HEK293 (cell line): Measurements from ENCODE around the gene PRKG1.

Experiments used
- CTCF ChIA-PET: fragments of 350-600 bp; formaldehyde crosslinking; extraction: SDS; loops from one replicate; lab custom pipeline; 2021; ENCODE audit warnings: antibody characterized with exemption; lab: Yijun Ruan, JAX
- POLR2A ChIA-PET: fragments of 300-600 bp; formaldehyde crosslinking; extraction: SDS; loops from one replicate; lab custom pipeline; 2020; ENCODE audit warnings: antibody characterized with exemption, inconsistent platforms; lab: Yijun Ruan, JAX
- H3K27ac ChIP-seq: fragments of 200-500 bp; sonication (Bioruptor generic); 2 replicates; pipeline ENCODE4 v1.5.1; 2014; ENCODE audit warnings: low read depth, low read length, control low read depth, inconsistent platforms; ENCODE audit errors: extremely low read depth
- H3K36me3 ChIP-seq, 2 experiments: fragments of 200-500 bp in 1 of 2; sonication (Bioruptor generic) in 1 of 2; 1 replicate in 1 of 2; 2 replicates in 1 of 2; pipeline ENCODE4 v1.5.1; 2014 to 2017; ENCODE audit warnings: inconsistent platforms in 2 of 2, low read length in 2 of 2; ENCODE audit not compliant: control insufficient read depth in 2 of 2, insufficient read depth in 1 of 2
- H3K4me1 ChIP-seq: fragments of 200-500 bp; sonication (Bioruptor generic); 2 replicates; pipeline ENCODE4 v1.5.1; 2014; ENCODE audit warnings: mild to moderate bottlenecking, low read length, inconsistent platforms; ENCODE audit not compliant: control insufficient read depth, insufficient read depth
- H3K4me3 ChIP-seq: 2 replicates; pipeline ENCODE4 v1.5.1; 2011; ENCODE audit warnings: low read depth, mild to moderate bottlenecking, control low read depth, low read length, moderate library complexity
- H3K9me3 ChIP-seq: fragments of 200-500 bp; sonication (Bioruptor generic); 2 replicates; pipeline ENCODE4 v1.5.1; 2014; ENCODE audit warnings: low read depth, low read length, inconsistent platforms; ENCODE audit not compliant: control insufficient read depth, insufficient read depth
- GLIS2 ChIP-seq: fragments of 450-650 bp; formaldehyde crosslinking; IDR thresholded peaks from 2 replicates; pipeline ENCODE4 v1.5.1; 2016; ENCODE audit warnings: missing biosample characterization, missing genetic modification characterization
- HOXD13 ChIP-seq: sonication (generic); formaldehyde crosslinking; IDR thresholded peaks from 2 replicates; pipeline ENCODE4 v1.8.0; 2022; ENCODE audit warnings: missing genetic modification reagents, borderline replicate concordance
- OSR2 ChIP-seq: fragments of 450-650 bp; formaldehyde crosslinking; IDR thresholded peaks from 2 replicates; pipeline ENCODE4 v1.5.1; 2016; ENCODE audit warnings: missing biosample characterization, missing genetic modification characterization
- SCRT1 ChIP-seq: fragments of 450-650 bp; formaldehyde crosslinking; IDR thresholded peaks from 2 replicates; pipeline ENCODE4 v1.5.1; 2016; ENCODE audit warnings: missing biosample characterization, missing genetic modification characterization, borderline replicate concordance
- SCRT2 ChIP-seq: fragments of 450-650 bp; formaldehyde crosslinking; IDR thresholded peaks from 2 replicates; pipeline ENCODE4 v1.5.1; 2016; ENCODE audit warnings: missing biosample characterization, missing genetic modification characterization
- SETDB1 ChIP-seq: IDR thresholded peaks from one replicate; pipeline ENCODE4 v1.6.1; 2017; ENCODE audit warnings: mild to moderate bottlenecking, low read length, moderate library complexity, mixed read lengths; ENCODE audit not compliant: insufficient read length
- ZBTB1 ChIP-seq: fragments of 450-650 bp; formaldehyde crosslinking; IDR thresholded peaks from 2 replicates; pipeline ENCODE4 v1.5.1; 2016; ENCODE audit warnings: missing biosample characterization, missing genetic modification characterization
- ZFHX2 ChIP-seq: fragments of 450-650 bp; formaldehyde crosslinking; conservative IDR thresholded peaks from 2 replicates; pipeline ENCODE4 v1.5.1; 2016; ENCODE audit warnings: missing biosample characterization, missing genetic modification characterization
- ZNF24 ChIP-seq: fragments of 450-650 bp; formaldehyde crosslinking; IDR thresholded peaks from 2 replicates; pipeline ENCODE4 v1.5.1; 2016; ENCODE audit warnings: missing biosample characterization, missing genetic modification characterization
- ZNF350 ChIP-seq: fragments of 450-650 bp; formaldehyde crosslinking; IDR thresholded peaks from 2 replicates; pipeline ENCODE4 v1.5.0; 2017; ENCODE audit warnings: missing biosample characterization, mild to moderate bottlenecking, missing genetic modification characterization
- ZNF391 ChIP-seq: fragments of 450-650 bp; formaldehyde crosslinking; IDR thresholded peaks from 2 replicates; pipeline ENCODE4 v1.5.1; 2016; ENCODE audit warnings: low read depth, missing biosample characterization, missing genetic modification characterization, borderline replicate concordance
- ZNF416 ChIP-seq: fragments of 450-650 bp; formaldehyde crosslinking; IDR thresholded peaks from 2 replicates; pipeline ENCODE4 v1.5.1; 2016; ENCODE audit warnings: missing biosample characterization, missing genetic modification characterization
- ZNF514 ChIP-seq: fragments of 450-650 bp; formaldehyde crosslinking; IDR thresholded peaks from 2 replicates; pipeline ENCODE4 v1.5.1; 2016; ENCODE audit warnings: missing biosample characterization, missing genetic modification characterization
- ZNF521 ChIP-seq: fragments of 450-650 bp; formaldehyde crosslinking; IDR thresholded peaks from 2 replicates; pipeline ENCODE4 v1.5.1; 2017; ENCODE audit warnings: missing biosample characterization, mild to moderate bottlenecking, missing genetic modification characterization
- ZNF544 ChIP-seq: fragments of 450-650 bp; formaldehyde crosslinking; IDR thresholded peaks from 2 replicates; pipeline ENCODE4 v1.5.0; 2017; ENCODE audit warnings: missing biosample characterization, missing genetic modification characterization
- ZNF561 ChIP-seq: fragments of 450-650 bp; IDR thresholded peaks from 2 replicates; pipeline ENCODE4 v1.5.1; 2018; ENCODE audit warnings: missing biosample characterization, missing genetic modification characterization, borderline replicate concordance
- ZNF621 ChIP-seq: fragments of 450-650 bp; formaldehyde crosslinking; IDR thresholded peaks from 2 replicates; pipeline ENCODE4 v1.5.1; 2017; ENCODE audit warnings: missing biosample characterization, missing genetic modification characterization
- ZNF843 ChIP-seq: fragments of 450-650 bp; formaldehyde crosslinking; IDR thresholded peaks from 2 replicates; pipeline ENCODE4 v1.5.1; 2016; ENCODE audit warnings: missing biosample characterization, missing genetic modification characterization
- ZSCAN30 ChIP-seq: fragments of 450-650 bp; IDR thresholded peaks from 2 replicates; pipeline ENCODE4 v1.5.1; 2018; ENCODE audit warnings: missing biosample characterization, mild to moderate bottlenecking, missing genetic modification characterization, moderate library complexity
- TF ChIP-seq, protein P1 (sequence below): fragments of 450-650 bp; formaldehyde crosslinking; IDR thresholded peaks from 2 replicates; pipeline ENCODE4 v1.5.1; 2016; ENCODE audit warnings: missing biosample characterization, missing genetic modification characterization
- TF ChIP-seq, protein P2 (sequence below): sonication (generic); formaldehyde crosslinking; IDR thresholded peaks from 2 replicates; pipeline ENCODE4 v1.8.1; 2022; ENCODE audit warnings: mild to moderate bottlenecking, moderate library complexity, missing genetic modification reagents
- TF ChIP-seq, protein P3 (sequence below): fragments of 450-650 bp; formaldehyde crosslinking; IDR thresholded peaks from 2 replicates; pipeline ENCODE4 v1.5.1; 2016; ENCODE audit warnings: missing biosample characterization, missing genetic modification characterization
- TF ChIP-seq, protein P4 (sequence below): fragments of 450-650 bp; formaldehyde crosslinking; conservative IDR thresholded peaks from 2 replicates; pipeline ENCODE4 v1.5.1; 2016; ENCODE audit warnings: low read depth, missing biosample characterization, missing genetic modification characterization

PRKG1 gene

DNA sequence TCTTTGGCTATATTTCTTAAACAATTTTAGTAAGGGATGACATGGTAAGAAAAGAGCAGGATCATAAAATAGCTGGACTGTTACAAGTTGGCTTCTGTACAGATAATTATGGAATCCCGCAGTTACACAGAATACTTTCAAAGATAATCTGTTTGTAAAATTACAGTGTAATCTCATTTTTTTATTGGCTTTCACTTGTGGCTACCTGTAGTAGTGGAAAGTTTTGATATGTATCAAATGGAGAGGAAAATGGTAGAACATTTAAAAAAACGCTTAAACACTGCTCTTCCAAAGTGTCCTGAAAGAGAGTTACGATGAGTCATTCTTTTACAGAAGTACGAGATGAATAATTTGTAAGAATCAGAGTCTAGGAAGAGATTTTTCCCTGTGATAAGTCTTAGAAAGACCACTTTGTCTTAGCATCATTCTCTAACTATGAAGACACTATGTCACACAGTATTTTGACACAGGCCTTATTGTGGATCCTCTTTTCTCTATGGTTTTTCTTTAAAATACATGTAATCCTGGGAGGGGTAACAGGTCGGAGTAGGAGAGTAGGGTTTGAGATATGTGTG is 1024.8 kb downstream of the PRKG1 start (continued):
- TF ChIP-seq OSR2 (tag by site-specific recombination) (peak; percentile 71), ZNF391 (tag by site-specific recombination) (no peak), ZBTB1 (tag by site-specific recombination) (no peak), ZFHX2 (tag by site-specific recombination) (no peak), HOXD13 (CRISPR knock-in tag) (no peak), ZNF843 (tag by site-specific recombination) (no peak; the same call in 1 of the 2 replicates)
- TF ChIP-seq, protein P1, sequence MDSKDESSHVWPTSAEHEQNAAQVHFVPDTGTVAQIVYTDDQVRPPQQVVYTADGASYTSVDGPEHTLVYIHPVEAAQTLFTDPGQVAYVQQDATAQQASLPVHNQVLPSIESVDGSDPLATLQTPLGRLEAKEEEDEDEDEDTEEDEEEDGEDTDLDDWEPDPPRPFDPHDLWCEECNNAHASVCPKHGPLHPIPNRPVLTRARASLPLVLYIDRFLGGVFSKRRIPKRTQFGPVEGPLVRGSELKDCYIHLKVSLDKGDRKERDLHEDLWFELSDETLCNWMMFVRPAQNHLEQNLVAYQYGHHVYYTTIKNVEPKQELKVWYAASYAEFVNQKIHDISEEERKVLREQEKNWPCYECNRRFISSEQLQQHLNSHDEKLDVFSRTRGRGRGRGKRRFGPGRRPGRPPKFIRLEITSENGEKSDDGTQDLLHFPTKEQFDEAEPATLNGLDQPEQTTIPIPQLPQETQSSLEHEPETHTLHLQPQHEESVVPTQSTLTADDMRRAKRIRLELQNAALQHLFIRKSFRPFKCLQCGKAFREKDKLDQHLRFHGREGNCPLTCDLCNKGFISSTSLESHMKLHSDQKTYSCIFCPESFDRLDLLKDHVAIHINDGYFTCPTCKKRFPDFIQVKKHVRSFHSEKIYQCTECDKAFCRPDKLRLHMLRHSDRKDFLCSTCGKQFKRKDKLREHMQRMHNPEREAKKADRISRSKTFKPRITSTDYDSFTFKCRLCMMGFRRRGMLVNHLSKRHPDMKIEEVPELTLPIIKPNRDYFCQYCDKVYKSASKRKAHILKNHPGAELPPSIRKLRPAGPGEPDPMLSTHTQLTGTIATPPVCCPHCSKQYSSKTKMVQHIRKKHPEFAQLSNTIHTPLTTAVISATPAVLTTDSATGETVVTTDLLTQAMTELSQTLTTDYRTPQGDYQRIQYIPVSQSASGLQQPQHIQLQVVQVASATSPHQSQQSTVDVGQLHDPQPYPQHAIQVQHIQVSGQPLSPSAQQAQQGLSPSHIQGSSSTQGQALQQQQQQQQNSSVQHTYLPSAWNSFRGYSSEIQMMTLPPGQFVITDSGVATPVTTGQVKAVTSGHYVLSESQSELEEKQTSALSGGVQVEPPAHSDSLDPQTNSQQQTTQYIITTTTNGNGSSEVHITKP (tag by site-specific recombination), result no peak
- TF ChIP-seq, protein P2, sequence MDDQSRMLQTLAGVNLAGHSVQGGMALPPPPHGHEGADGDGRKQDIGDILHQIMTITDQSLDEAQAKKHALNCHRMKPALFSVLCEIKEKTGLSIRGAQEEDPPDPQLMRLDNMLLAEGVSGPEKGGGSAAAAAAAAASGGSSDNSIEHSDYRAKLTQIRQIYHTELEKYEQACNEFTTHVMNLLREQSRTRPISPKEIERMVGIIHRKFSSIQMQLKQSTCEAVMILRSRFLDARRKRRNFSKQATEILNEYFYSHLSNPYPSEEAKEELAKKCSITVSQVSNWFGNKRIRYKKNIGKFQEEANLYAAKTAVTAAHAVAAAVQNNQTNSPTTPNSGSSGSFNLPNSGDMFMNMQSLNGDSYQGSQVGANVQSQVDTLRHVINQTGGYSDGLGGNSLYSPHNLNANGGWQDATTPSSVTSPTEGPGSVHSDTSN (CRISPR knock-in tag), result no peak

DNA sequence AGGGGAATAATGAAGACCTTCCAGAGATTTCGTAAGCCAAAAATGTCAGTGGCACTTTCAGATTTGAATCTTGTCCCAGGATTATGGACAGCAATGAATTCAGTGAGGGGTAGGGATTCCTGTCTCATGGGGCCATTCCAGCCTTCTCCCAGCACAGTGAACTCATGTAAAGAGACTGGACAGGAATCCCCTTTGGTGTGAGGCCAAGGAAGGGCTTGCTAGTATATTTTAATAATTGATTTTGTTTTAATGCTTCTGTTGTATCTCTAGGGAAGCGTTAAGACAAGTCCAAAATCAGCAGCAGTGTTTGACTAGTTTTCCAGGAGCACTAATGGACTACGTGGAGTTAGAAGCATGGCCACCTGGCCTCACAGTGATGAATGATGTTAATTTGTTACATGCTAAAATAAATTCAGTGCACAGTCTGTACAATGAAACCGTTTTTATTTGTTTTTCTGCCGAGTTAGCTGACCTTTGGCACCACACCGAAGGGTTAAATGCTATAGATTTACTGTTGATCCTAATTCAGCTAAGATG is 1025.8 kb downstream of the PRKG1 start:
- Histone ChIP-seq H3K36me3 (no peaks in the 10 kb centered on the region), H3K4me3 (no peak overlapping the region), H3K9me3 (no peaks in the 10 kb centered on the region), H3K4me1 (no peaks in the 10 kb centered on the region), H3K27ac (no peak overlapping the region)
- CTCF ChIA-PET, result no interaction called here
- TF ChIP-seq ZSCAN30 (no peak), SCRT2 (tag by site-specific recombination) (no peak), ZNF514 (no peak), GLIS2 (no peak), ZNF24 (tag by site-specific recombination) (no peak), SCRT1 (tag by site-specific recombination) (no peak), ZNF416 (tag by site-specific recombination) (no peak), SETDB1 (no peak), ZNF521 (no peak), ZNF350 (tag by site-specific recombination) (no peak), ZNF544 (tag by site-specific recombination) (no peak), ZNF621 (tag by site-specific recombination) (no peak), ZNF561 (tag by site-specific recombination) (no peak)
- TF ChIP-seq, protein P3, sequence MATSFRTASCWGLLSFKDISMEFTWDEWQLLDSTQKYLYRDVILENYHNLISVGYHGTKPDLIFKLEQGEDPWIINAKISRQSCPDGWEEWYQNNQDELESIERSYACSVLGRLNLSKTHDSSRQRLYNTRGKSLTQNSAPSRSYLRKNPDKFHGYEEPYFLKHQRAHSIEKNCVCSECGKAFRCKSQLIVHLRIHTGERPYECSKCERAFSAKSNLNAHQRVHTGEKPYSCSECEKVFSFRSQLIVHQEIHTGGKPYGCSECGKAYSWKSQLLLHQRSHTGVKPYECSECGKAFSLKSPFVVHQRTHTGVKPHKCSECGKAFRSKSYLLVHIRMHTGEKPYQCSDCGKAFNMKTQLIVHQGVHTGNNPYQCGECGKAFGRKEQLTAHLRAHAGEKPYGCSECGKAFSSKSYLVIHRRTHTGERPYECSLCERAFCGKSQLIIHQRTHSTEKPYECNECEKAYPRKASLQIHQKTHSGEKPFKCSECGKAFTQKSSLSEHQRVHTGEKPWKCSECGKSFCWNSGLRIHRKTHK, result no peak
- TF ChIP-seq, protein P4, sequence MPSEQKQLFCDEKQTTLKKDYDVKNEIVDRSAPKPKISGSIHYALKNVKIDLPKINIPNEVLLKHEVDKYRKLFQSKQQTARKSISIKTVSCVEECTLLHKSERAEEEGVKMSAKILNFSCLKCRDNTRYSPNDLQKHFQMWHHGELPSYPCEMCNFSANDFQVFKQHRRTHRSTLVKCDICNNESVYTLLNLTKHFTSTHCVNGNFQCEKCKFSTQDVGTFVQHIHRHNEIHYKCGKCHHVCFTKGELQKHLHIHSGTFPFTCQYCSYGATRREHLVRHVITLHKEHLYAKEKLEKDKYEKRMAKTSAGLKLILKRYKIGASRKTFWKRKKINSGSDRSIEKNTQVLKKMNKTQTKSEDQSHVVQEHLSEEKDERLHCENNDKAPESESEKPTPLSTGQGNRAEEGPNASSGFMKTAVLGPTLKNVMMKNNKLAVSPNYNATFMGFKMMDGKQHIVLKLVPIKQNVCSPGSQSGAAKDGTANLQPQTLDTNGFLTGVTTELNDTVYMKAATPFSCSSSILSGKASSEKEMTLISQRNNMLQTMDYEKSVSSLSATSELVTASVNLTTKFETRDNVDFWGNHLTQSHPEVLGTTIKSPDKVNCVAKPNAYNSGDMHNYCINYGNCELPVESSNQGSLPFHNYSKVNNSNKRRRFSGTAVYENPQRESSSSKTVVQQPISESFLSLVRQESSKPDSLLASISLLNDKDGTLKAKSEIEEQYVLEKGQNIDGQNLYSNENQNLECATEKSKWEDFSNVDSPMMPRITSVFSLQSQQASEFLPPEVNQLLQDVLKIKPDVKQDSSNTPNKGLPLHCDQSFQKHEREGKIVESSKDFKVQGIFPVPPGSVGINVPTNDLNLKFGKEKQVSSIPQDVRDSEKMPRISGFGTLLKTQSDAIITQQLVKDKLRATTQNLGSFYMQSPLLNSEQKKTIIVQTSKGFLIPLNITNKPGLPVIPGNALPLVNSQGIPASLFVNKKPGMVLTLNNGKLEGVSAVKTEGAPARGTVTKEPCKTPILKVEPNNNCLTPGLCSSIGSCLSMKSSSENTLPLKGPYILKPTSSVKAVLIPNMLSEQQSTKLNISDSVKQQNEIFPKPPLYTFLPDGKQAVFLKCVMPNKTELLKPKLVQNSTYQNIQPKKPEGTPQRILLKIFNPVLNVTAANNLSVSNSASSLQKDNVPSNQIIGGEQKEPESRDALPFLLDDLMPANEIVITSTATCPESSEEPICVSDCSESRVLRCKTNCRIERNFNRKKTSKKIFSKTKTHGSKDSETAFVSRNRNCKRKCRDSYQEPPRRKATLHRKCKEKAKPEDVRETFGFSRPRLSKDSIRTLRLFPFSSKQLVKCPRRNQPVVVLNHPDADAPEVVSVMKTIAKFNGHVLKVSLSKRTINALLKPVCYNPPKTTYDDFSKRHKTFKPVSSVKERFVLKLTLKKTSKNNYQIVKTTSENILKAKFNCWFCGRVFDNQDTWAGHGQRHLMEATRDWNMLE (tag by site-specific recombination), result no peak
- POLR2A ChIA-PET, result no interaction called here
